Stimulated activated CD4-positive, alpha-beta T cell treated with anti-CD3 and anti-CD28 coated beads, Interleukin-1b, Interleukin-23, amount 100 ng/mL, for 1 hour (primary cell): ENCODE measurements around the gene IARS2.
"Not testable (repeated sequence)": the region's sequence is repeated elsewhere in the genome, so short reads cannot be mapped to it uniquely, and the experiment has no call there.

Experiments
- DNase-seq, 2 donors: peaks; one replicate each; pipeline ENCODE4 v3.0.0-alpha.2; 2020; ENCODE audit warnings: low read depth in 2 of 2

The IARS2 gene

DNA sequence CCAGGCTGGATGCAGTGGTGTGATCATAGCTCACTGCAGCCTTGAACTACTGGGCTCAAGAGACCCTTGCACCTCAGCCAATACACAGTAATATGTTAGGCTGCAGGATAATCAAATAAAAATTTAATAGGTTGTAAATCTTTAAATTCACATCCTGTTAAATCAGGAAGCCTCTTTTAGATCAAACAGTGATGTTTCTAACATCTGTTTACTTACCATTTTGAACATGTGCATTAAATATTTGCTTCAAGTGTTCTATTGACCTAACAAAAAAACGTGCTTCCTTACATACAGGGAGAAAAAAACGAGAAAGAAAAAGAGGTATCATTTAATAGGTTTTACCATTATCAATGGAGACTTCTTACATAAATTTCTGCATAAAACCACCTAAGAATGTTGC is 70.6 kb downstream of the IARS2 start:
- DNase-seq: no peak

DNA sequence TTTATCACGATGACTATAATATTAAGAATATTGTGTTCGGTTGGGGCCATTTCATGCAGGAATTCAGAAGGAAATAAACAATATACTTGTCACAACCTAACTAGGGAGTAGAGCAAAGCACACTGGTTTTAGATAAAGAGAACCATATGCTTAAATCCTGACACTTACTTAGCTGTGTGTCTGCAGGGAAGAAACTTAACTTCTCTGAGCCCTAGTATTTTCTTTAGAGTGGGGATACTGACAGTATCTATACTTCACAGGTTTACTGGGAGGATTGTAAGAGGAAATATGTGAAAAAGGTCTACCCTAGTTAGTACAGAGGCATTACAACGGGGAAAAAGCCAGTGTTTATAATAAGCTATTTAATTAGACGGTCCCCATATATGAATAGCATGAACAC is 72.9 kb downstream of the IARS2 start:
- DNase-seq: no peak

DNA sequence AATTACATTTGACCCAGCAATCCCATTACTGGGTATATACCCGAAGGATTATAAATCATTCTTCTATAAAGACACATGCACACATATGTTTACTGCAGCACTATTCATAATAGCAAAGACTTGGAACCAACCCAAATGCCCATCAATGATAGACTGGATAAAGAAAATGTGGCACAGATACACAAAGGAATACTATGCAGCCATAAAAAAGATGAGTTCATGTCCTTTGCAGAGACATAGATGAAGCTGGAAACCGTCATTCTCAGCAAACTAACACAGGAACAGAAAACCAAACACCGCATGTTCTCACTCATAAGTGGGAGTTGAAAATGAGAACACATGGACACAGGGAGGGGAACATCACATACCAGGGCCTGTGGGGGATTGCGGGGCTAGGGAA is 76.0 kb downstream of the IARS2 start:
- DNase-seq: not testable (repeated sequence)

DNA sequence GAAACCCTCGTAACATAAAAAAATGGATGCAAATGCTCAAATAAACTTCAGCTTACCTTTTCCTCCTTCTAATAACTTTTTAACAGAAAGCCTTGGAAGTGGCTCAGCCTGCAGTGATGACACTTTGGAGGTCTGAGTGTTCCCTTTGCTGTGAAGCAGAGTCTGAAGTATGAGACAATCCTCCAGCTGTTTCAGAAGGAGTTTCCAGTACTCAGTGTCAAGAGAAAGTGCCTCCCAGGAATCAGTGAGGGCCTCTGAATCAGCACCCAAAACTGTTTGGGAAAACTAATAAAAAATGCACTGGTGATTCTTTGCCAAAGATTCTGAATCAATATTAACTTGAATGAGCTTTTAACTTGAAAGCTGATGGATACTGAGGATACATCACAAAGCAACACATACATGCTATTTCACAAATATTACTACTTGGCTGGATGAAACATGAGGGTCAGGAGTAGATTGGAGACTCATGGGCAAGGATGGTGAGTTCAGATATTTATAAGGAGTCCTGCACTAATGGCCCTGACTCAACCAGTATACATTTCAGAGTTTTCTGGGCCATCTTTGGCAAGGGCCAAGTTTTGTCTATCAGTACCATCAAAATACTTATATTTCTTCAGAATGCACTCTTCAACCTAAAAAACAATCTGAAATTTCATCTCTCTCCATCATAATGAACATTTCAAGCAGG is 77.0 kb downstream of the IARS2 start:
- DNase-seq: no peak

DNA sequence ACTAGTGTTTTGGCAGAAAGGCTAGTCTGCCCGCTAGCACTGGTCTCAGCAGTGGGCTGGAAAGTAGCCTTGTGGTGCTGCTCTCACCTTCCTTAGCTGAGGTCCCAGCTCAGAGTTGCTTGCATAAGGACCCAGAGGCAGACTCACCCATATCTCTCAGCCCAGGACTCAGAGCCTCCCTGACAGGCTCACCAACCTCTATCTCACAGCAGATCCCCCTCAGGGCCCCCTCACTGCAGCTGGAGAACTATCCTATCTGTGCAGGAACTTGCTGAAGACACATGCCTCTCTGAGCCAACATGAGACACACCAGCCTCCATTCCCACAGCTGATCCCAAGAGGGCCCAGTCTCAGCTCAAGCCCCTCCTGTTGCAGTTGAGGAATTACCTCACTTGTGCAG is 82.6 kb downstream of the IARS2 start:
- no peak for DNase-seq

- DNase-seq: no peak
Observed at GRCh38 chr1:220182111-220182510, 88.2 kb downstream of the IARS2 start.

- DNase-seq: no peak
Observed at GRCh38 chr1:220182656-220183055, 88.7 kb downstream of the IARS2 start.

- DNase-seq: no peak
Observed at GRCh38 chr1:220184506-220184905, 90.6 kb downstream of the IARS2 start.

GRCh38 chr1:220186752-220187151 is 92.8 kb downstream of the IARS2 start:
- DNase-seq: no peak

DNA sequence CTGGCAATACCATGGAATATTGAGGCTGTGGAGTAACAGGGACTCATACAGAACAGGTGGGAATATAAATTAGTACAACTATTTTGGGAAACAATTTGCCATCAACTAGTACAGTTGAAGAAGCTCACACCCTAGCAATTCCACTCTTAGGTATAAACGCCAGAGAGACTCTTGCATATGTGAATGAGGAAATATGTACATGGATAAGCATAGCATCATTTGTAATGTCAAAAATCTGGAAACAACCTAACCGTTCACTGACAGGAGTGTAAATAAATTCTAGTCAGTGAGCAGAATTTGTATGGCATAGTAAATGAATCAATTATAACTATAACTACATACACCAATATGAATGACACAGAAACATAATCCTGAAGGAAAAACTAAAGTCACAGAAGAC is 94.6 kb downstream of the IARS2 start:
- DNase-seq: no peak

DNA sequence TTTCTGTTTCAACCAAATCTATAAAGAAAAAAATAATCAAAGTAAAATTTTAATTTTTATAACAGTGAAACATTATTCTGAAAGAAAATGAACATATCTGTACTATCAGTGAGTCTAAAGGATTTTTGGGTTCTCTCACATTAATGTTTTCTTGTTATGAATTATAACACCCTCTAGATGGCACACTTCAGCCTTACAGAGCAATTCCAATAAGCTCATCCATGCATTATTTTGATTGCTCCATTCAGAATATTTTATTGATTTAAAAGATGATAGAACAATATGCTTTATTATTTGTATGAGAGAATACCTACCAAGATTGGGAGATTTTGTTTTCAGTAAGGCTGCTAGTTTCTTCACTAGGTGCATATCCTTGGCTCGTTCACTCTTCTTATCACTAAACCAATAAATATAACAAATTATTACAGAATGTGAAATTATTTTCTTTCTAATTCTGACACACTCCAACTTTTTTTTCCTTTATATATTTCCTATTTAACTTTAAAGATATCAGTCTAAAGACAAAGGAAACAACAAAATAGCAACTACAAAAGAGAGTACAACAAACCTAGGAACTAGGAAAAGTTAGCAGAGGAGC is 95.9 kb downstream of the IARS2 start:
- no peak for DNase-seq

DNA sequence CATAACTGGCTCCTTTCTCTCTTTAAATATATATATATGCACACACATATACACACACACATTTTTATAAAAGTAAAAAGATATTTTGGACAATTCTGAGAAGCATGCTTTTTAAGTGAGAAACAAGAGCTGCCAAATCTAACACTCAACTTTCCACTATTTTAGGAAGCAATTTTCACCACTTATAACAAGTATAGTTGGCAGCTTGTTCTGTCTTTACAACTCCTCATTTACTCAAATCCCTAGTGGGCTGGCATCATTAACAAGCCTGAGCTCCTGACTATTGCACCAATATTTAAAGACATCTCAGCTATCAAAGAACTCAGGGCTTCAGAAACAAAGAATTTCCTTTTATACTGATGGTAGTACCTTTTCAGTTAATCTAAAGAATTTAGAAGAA is 101.8 kb downstream of the IARS2 start:
- DNase-seq: no peak
